K562 (cell line): Measurements from ENCODE around the gene HSPB3. TPM values are rescaled to one million over a fixed set of nuclear protein-coding genes. Genes with fewer than 3 reads are reported as not detected.

Experiments used
- ATAC-seq: fragments of 200-7000 bp; cut with Tn5 transposase; 3 replicates; pipeline ENCODE4 v1.9.1; 2020; ENCODE audit warnings: moderate library complexity
- BruUV-seq: library from RNA; stranded (reverse); fragments of 400-500 nt; replicated peaks from 2 replicates; lab custom pipeline; 2021; lab: Mats Ljungman, UMichigan
- CTCF ChIA-PET: fragments of 300-600 bp; formaldehyde crosslinking; extraction: SDS; loops from one replicate; lab custom pipeline; 2021; ENCODE audit warnings: low intra/inter-chr PET ratio; lab: Yijun Ruan, JAX
- POLR2A ChIA-PET: fragments of 300-600, 350-650 bp; sonication (Branson Sonifier 250); formaldehyde crosslinking; extraction: SDS; loops from one replicate; lab custom pipeline; 2021; ENCODE audit warnings: antibody characterized with exemption, inconsistent platforms; lab: Yijun Ruan, JAX
- DNase-seq, 4 experiments: peaks; one replicate each; pipeline versions ENCODE4 v3.0.0 to v3.0.0-alpha.2; 2011 to 2018; ENCODE audit warnings: low spot score in 3 of 4, mixed read lengths in 3 of 4; ENCODE audit errors: extremely low read depth in 1 of 4
- FAIRE-seq: peaks from 2 replicates; lab custom pipeline; 2011; peaks lifted over from hg19 to GRCh38; lab: Jason Lieb, UNC
- H2AFZ ChIP-seq: 2 replicates; pipeline ENCODE4 v1.6.0; 2011; ENCODE audit warnings: low read depth, low read length, control low read depth, inconsistent platforms
- H3K27ac ChIP-seq: fragments of 200-600 bp; 3 replicates; pipeline ENCODE4 v1.8.0; 2011; ENCODE audit warnings: low read depth, mild to moderate bottlenecking, control low read depth, inconsistent platforms, low read length, moderate library complexity, mixed read lengths; ENCODE audit errors: extremely low read depth
- H3K27me3 ChIP-seq, 2 experiments: fragments of 300-600 bp in 1 of 2; 2 replicates in 1 of 2; 3 replicates in 1 of 2; pipeline versions ENCODE4 v1.6.0 to v1.8.0; 2011; ENCODE audit warnings: inconsistent platforms in 2 of 2, low read length in 2 of 2, mild to moderate bottlenecking in 1 of 2, mixed read lengths in 1 of 2, moderate library complexity in 1 of 2; ENCODE audit not compliant: control insufficient read depth in 2 of 2, insufficient read depth in 2 of 2
- H3K36me3 ChIP-seq: fragments of 300-600 bp; 3 replicates; pipeline ENCODE4 v1.8.0; 2011; ENCODE audit warnings: mild to moderate bottlenecking, low read length, inconsistent platforms; ENCODE audit not compliant: control insufficient read depth, insufficient read depth
- H3K4me1 ChIP-seq, 2 experiments: fragments of 200-600 bp in 1 of 2; replicated peaks in 1 of 2; 2 replicates in 1 of 2; 3 replicates in 1 of 2; pipeline versions ENCODE4 v1.5.1 to v1.8.0; 2011; ENCODE audit warnings: inconsistent platforms in 2 of 2, low read length in 2 of 2, mild to moderate bottlenecking in 1 of 2, mixed read lengths in 1 of 2, moderate library complexity in 1 of 2; ENCODE audit not compliant: control insufficient read depth in 2 of 2, insufficient read depth in 2 of 2
- H3K4me2 ChIP-seq: 2 replicates; pipeline ENCODE4 v1.6.1; 2011; ENCODE audit warnings: low read length, control low read depth, inconsistent platforms, mixed read lengths; ENCODE audit not compliant: insufficient read depth
- H3K4me3 ChIP-seq: fragments of 200-600 bp; sonication (generic), shearing (Covaris generic); 2 replicates; pipeline ENCODE4 v1.5.1; 2016; ENCODE audit warnings: control low read depth, inconsistent platforms
- H3K79me2 ChIP-seq: fragments of 200-600 bp; 3 replicates; pipeline ENCODE4 v1.8.0; 2011; ENCODE audit warnings: low read length, inconsistent platforms; ENCODE audit not compliant: control insufficient read depth, insufficient read depth
- H3K9ac ChIP-seq, 2 experiments: 2 replicates each; pipeline versions ENCODE4 v1.6.0 to v1.6.1; 2011; ENCODE audit warnings: low read depth in 2 of 2, low read length in 2 of 2, control low read depth in 1 of 2, inconsistent platforms in 1 of 2, mild to moderate bottlenecking in 1 of 2, mixed read lengths in 1 of 2; ENCODE audit not compliant: insufficient read depth in 1 of 2
- H3K9me1 ChIP-seq: one replicate; pipeline ENCODE4 v1.6.0; 2011; ENCODE audit warnings: inconsistent platforms, mild to moderate bottlenecking, low read length, moderate library complexity; ENCODE audit not compliant: control insufficient read depth, insufficient read depth
- H3K9me3 ChIP-seq: replicated peaks from 2 replicates; pipeline ENCODE4 v1.5.1; 2011; ENCODE audit warnings: low read depth, low read length, inconsistent platforms; ENCODE audit not compliant: control insufficient read depth, insufficient read depth
- H4K20me1 ChIP-seq: replicated peaks from 2 replicates; pipeline ENCODE4 v1.6.1; 2011; ENCODE audit warnings: low read length, inconsistent platforms, mixed read lengths; ENCODE audit not compliant: control insufficient read depth, insufficient read depth
- CBFA2T2 ChIP-seq: fragments of 450-650 bp; conservative IDR thresholded peaks from 2 replicates; pipeline ENCODE4 v1.6.1; 2017; ENCODE audit warnings: mild to moderate bottlenecking
- CREBBP ChIP-seq: IDR thresholded peaks from one replicate; pipeline ENCODE4 v1.6.1; 2012; ENCODE audit warnings: low read depth, mild to moderate bottlenecking, control low read depth, inconsistent platforms, low read length
- HDGF ChIP-seq: fragments of 450-650 bp; IDR thresholded peaks from 2 replicates; pipeline ENCODE4 v1.6.1; 2016
- HIVEP1 ChIP-seq: fragments of 250-450 bp; sonication (Bioruptor Pico); IDR thresholded peaks from 2 replicates; pipeline ENCODE4 v1.4.0; 2020; ENCODE audit warnings: mild to moderate bottlenecking
- NONO ChIP-seq, 2 experiments: fragments of 200-400 bp in 1 of 2; fragments of 450-650 bp in 1 of 2; formaldehyde crosslinking in 1 of 2; IDR thresholded peaks; 2 replicates each; pipeline ENCODE4 v1.6.1; 2017; ENCODE audit warnings: low read depth in 2 of 2, mild to moderate bottlenecking in 2 of 2, moderate library complexity in 2 of 2, low read length in 1 of 2
- SMARCC2 ChIP-seq: fragments of 450-650 bp; IDR thresholded peaks from 2 replicates; pipeline ENCODE4 v1.6.1; 2017; ENCODE audit warnings: antibody characterized with exemption, moderate library complexity, mild to moderate bottlenecking, low read depth
- TCF7L2 ChIP-seq: fragments of 150-350 bp; IDR thresholded peaks from 2 replicates; pipeline ENCODE4 v1.6.1; 2016; ENCODE audit warnings: low read depth, mild to moderate bottlenecking, low read length, moderate library complexity
- U2AF1 ChIP-seq: fragments of 200-400 bp; formaldehyde crosslinking; optimal IDR thresholded peaks from 2 replicates; pipeline ENCODE3; 2017; ENCODE audit warnings: mild to moderate bottlenecking, low read depth, low read length, moderate library complexity
- ZC3H4 ChIP-seq: sonication (generic); formaldehyde crosslinking; IDR thresholded peaks from 2 replicates; pipeline ENCODE4 v1.9.0; 2021; ENCODE audit warnings: missing genetic modification reagents, borderline replicate concordance
- ZNF140 ChIP-seq: fragments of 250-450 bp; sonication (Bioruptor Pico); IDR thresholded peaks from 2 replicates; pipeline ENCODE4 v1.8.0; 2021; ENCODE audit warnings: moderate library complexity, mild to moderate bottlenecking, inconsistent platforms
- ZNF212 ChIP-seq: fragments of 450-650 bp; formaldehyde crosslinking; IDR thresholded peaks from 2 replicates; pipeline ENCODE4 v1.4.0; 2020; ENCODE audit warnings: mild to moderate bottlenecking
- ZNF280B ChIP-seq: fragments of 250-450 bp; sonication (Bioruptor Pico); IDR thresholded peaks from 2 replicates; pipeline ENCODE4 v1.5.1; 2021; ENCODE audit warnings: mild to moderate bottlenecking
- ZNF354B ChIP-seq: fragments of 250-450 bp; sonication (Bioruptor Pico); IDR thresholded peaks from 2 replicates; pipeline ENCODE4 v1.4.0; 2020
- ZNF75A ChIP-seq: fragments of 450-650 bp; formaldehyde crosslinking; IDR thresholded peaks from 2 replicates; pipeline ENCODE4 v1.4.0; 2020; ENCODE audit warnings: mild to moderate bottlenecking
- WGBS: fragments of 100-300 bp; shearing (Covaris generic); methylation state at CpG from one replicate; pipeline ENCODE4 v1.1.6; 2016; ENCODE audit warnings: low coverage, mixed read lengths; ENCODE audit not compliant: insufficient coverage; ENCODE audit errors: missing lambda C conversion rate; 5-methylcytosine and 5-hydroxymethylcytosine counted together
- in situ Hi-C: fragments of 300-500 bp; cut with MboI; formaldehyde crosslinking; loops from 4 replicates; pipeline ENCODE4 v1.15.0; 2018; ENCODE audit warnings: inconsistent platforms, mixed read lengths
- intact Hi-C: fragments of 100-400 bp; cut with micrococcal nuclease; formaldehyde crosslinking; loops from 2 replicates; pipeline ENCODE4 v1.14.2; 2022
- polyA plus RNA-seq, 8 experiments: library from polyadenylated mRNA; depleted of rRNA in 4 of 8; stranded (reverse) in 5 of 8; unstranded in 3 of 8; fragments of >200 nt; fragmentation: Nextera tagmentation in 2 of 8; fragmentation: Illumina TruSeq in 1 of 8; extraction: Ambion mirVana in 2 of 8; extraction: Trizol in 1 of 8; gene quantifications; 2 replicates each; pipeline versions ENCODE4 v1.2.1 to v1.2.3, GENCODE V29; 2011 to 2014; ENCODE audit warnings: inconsistent platforms in 1 of 8, missing spikeins in 1 of 8
- total RNA-seq, 7 experiments: library from RNA; depleted of rRNA in 6 of 7; stranded (reverse); fragments of >200 nt in 6 of 7; fragmentation: Illumina TruSeq in 2 of 7; extraction: Trizol in 2 of 7; gene quantifications; 2 replicates each; pipeline versions ENCODE4 v1.2.1 to v1.2.3, GENCODE V29; 2011 to 2021; ENCODE audit warnings: low replicate concordance in 1 of 7
- TF ChIP-seq, protein P1 (sequence below): sonication (generic); formaldehyde crosslinking; IDR thresholded peaks from 2 replicates; pipeline ENCODE4 v1.8.0; 2023; ENCODE audit warnings: missing genetic modification reagents, mild to moderate bottlenecking, borderline replicate concordance

Gene HSPB3
- total and polyA plus RNA-seq, 9 of the 15 experiments (the other 6 are each of a cell fraction or from before 2014, with no cell fraction given): 2.4 to 6.3 (median 3.4) TPM

DNA sequence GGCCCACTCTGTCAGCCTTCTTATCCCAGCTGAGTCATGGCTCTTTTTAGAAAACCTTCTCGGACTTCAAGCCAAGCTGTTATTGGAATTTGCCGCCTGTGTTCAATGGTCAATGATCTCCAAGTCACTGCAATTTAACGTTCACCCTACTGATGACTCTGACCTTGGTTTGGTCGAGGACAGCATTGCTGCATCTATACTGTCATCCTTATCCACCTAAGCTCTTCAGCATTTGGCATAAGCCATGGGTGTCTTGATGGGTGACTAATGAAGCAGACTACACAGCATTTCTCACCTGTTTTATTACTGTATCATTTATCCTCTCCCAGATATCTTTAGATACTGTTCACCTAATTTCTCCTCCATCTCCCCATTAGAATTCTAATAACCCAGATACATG is 5.6 kb upstream of the HSPB3 start (continued):
- no peak for TF ChIP-seq NONO (IDR thresholded peaks at IDR 0.05; ENCODE audit: low read depth in 2 of 2, low read length in 1 of 2)
- TF ChIP-seq ZNF280B (CRISPR knock-in tag): no peak

- ATAC-seq: no peak
- 93% methylated on average over 2 of the region's 2 CpGs for WGBS
- CTCF ChIA-PET: no interaction called here
Measured at GRCh38 chr5:54450542-54450941, 5.0 kb upstream of the HSPB3 start.

More at GRCh38 chr5:54450542-54450941, 5.0 kb upstream of the HSPB3 start:
- intact Hi-C loops: no loop called here
- peaks cover 7% of the 10 kb centered on the region; the same call in 2 of the 3 replicates for H3K36me3 ChIP-seq
- in situ Hi-C loops: no loop called here
- H3K27me3 ChIP-seq: no peaks in the 10 kb centered on the region
- H3K27ac ChIP-seq: no peak overlapping the region
- H3K79me2 ChIP-seq: no peaks in the 10 kb centered on the region
- DNase-seq: no peak
- H3K9ac ChIP-seq: no peak overlapping the region
- no peak overlapping the region for H3K4me3 ChIP-seq
- no peak for TF ChIP-seq ZNF140 (CRISPR knock-in tag)
- no peak for TF ChIP-seq HIVEP1 (CRISPR knock-in tag)
- TF ChIP-seq HDGF: no peak
- no peak for TF ChIP-seq U2AF1
- TF ChIP-seq ZNF212 (CRISPR knock-in tag): no peak
- TF ChIP-seq, protein P1, sequence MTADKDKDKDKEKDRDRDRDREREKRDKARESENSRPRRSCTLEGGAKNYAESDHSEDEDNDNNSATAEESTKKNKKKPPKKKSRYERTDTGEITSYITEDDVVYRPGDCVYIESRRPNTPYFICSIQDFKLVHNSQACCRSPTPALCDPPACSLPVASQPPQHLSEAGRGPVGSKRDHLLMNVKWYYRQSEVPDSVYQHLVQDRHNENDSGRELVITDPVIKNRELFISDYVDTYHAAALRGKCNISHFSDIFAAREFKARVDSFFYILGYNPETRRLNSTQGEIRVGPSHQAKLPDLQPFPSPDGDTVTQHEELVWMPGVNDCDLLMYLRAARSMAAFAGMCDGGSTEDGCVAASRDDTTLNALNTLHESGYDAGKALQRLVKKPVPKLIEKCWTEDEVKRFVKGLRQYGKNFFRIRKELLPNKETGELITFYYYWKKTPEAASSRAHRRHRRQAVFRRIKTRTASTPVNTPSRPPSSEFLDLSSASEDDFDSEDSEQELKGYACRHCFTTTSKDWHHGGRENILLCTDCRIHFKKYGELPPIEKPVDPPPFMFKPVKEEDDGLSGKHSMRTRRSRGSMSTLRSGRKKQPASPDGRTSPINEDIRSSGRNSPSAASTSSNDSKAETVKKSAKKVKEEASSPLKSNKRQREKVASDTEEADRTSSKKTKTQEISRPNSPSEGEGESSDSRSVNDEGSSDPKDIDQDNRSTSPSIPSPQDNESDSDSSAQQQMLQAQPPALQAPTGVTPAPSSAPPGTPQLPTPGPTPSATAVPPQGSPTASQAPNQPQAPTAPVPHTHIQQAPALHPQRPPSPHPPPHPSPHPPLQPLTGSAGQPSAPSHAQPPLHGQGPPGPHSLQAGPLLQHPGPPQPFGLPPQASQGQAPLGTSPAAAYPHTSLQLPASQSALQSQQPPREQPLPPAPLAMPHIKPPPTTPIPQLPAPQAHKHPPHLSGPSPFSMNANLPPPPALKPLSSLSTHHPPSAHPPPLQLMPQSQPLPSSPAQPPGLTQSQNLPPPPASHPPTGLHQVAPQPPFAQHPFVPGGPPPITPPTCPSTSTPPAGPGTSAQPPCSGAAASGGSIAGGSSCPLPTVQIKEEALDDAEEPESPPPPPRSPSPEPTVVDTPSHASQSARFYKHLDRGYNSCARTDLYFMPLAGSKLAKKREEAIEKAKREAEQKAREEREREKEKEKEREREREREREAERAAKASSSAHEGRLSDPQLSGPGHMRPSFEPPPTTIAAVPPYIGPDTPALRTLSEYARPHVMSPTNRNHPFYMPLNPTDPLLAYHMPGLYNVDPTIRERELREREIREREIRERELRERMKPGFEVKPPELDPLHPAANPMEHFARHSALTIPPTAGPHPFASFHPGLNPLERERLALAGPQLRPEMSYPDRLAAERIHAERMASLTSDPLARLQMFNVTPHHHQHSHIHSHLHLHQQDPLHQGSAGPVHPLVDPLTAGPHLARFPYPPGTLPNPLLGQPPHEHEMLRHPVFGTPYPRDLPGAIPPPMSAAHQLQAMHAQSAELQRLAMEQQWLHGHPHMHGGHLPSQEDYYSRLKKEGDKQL: no peak
- no peak for TF ChIP-seq CBFA2T2
- no peak for TF ChIP-seq TCF7L2
- no peak for TF ChIP-seq SMARCC2
- TF ChIP-seq ZNF75A (CRISPR knock-in tag): no peak
- no peak for TF ChIP-seq ZNF354B (CRISPR knock-in tag)
- TF ChIP-seq CREBBP: no peak
- TF ChIP-seq ZC3H4 (CRISPR knock-in tag): no peak
- TF ChIP-seq, all 486 proteins: peak for 0
- no peak overlapping the region for H3K4me2 ChIP-seq
- H3K9me3 ChIP-seq: no peaks in the 10 kb centered on the region
- no peaks in the 10 kb centered on the region for H3K9me1 ChIP-seq
- no peaks in the 10 kb centered on the region; a peak in 1 of 5 replicates for H3K4me1 ChIP-seq
- no TSS peak for BruUV-seq
- no peaks in the 10 kb centered on the region for H4K20me1 ChIP-seq
- POLR2A ChIA-PET: no interaction called here
- no peak overlapping the region for H2AFZ ChIP-seq
- FAIRE-seq: no peak
